ENCODE data around the gene AXIN2.

DNA sequence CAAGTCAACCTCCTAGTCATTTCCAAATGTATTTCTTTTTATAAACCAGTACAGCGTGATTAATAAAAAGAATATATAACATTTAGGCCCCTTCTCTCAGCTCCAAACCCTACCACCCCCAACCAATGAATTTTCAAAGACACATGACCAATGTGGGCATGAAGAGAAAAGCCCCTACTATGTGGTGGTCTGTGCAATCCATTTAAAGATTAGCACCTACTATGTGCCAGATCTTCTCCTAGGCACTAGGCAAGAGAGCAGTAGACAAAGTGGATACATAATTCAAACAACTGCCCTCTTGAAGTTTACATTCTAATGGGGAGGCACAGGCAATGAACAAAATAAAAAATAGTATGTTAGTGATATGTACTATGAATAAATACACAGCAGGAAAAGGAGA, 19.4 kb downstream of the AXIN2 start:
- TF ChIP-seq POLR2A (IDR thresholded peaks at IDR 0.05; ENCODE audit: low read depth) = no peak
- TF ChIP-seq, protein P1, sequence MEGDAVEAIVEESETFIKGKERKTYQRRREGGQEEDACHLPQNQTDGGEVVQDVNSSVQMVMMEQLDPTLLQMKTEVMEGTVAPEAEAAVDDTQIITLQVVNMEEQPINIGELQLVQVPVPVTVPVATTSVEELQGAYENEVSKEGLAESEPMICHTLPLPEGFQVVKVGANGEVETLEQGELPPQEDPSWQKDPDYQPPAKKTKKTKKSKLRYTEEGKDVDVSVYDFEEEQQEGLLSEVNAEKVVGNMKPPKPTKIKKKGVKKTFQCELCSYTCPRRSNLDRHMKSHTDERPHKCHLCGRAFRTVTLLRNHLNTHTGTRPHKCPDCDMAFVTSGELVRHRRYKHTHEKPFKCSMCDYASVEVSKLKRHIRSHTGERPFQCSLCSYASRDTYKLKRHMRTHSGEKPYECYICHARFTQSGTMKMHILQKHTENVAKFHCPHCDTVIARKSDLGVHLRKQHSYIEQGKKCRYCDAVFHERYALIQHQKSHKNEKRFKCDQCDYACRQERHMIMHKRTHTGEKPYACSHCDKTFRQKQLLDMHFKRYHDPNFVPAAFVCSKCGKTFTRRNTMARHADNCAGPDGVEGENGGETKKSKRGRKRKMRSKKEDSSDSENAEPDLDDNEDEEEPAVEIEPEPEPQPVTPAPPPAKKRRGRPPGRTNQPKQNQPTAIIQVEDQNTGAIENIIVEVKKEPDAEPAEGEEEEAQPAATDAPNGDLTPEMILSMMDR (IDR thresholded peaks at IDR 0.05) = no peak
- TF ChIP-seq POLR2AphosphoS5 (IDR thresholded peaks at IDR 0.05) = no peak

Data from esophagus muscularis mucosa (tissue), 3 donors.